OCI-LY1 (cell line): ENCODE measurements around the gene PIP5K1C.

Experiments
- H2AFZ ChIP-seq: fragments of 200-600 bp; sonication (generic), shearing (Covaris generic); 2 replicates; pipeline ENCODE4 v1.6.0; 2014; ENCODE audit warnings: antibody characterized with exemption, mild to moderate bottlenecking, low read length
- H3F3A ChIP-seq: fragments of 200-600 bp; sonication (generic), shearing (Covaris generic); 2 replicates; pipeline ENCODE4 v1.6.0; 2014; ENCODE audit warnings: mild to moderate bottlenecking, antibody characterized with exemption, low read length, moderate library complexity; ENCODE audit not compliant: insufficient read depth
- H3K27ac ChIP-seq: fragments of 200-600 bp; sonication (generic); 2 replicates; pipeline ENCODE4 v1.5.1; 2014; ENCODE audit warnings: low read length, mixed run types, mild to moderate bottlenecking, low read depth; ENCODE audit not compliant: poor library complexity, severe bottlenecking
- H3K27me3 ChIP-seq: fragments of 200-600 bp; sonication (generic); 2 replicates; pipeline ENCODE4 v1.6.0; 2014; ENCODE audit warnings: antibody characterized with exemption, mild to moderate bottlenecking, low read length, moderate library complexity; ENCODE audit not compliant: insufficient read depth
- H3K36me3 ChIP-seq: fragments of 200-600 bp; sonication (generic); 2 replicates; pipeline ENCODE4 v1.6.1; 2014; ENCODE audit warnings: mild to moderate bottlenecking, antibody characterized with exemption, low read length, moderate library complexity, mixed read lengths; ENCODE audit not compliant: insufficient read depth
- H3K4me1 ChIP-seq: fragments of 200-600 bp; sonication (generic); 2 replicates; pipeline ENCODE4 v1.5.1; 2014; ENCODE audit warnings: mild to moderate bottlenecking, low read length, moderate library complexity; ENCODE audit not compliant: insufficient read depth, severe bottlenecking
- H3K4me2 ChIP-seq: fragments of 200-600 bp; sonication (generic), shearing (Covaris generic); 2 replicates; pipeline ENCODE4 v1.6.1; 2014; ENCODE audit warnings: low read length
- H3K4me3 ChIP-seq: fragments of 200-600 bp; sonication (generic); 2 replicates; pipeline ENCODE4 v1.5.1; 2014; ENCODE audit warnings: low read length, low read depth, mild to moderate bottlenecking, mixed read lengths; ENCODE audit not compliant: poor library complexity, severe bottlenecking
- H3K79me2 ChIP-seq: fragments of 200-600 bp; shearing (Covaris generic); 2 replicates; pipeline ENCODE4 v1.6.1; 2016; ENCODE audit warnings: mixed run types, low read length, mixed read lengths; ENCODE audit not compliant: insufficient read depth
- H3K9ac ChIP-seq: fragments of 200-600 bp; sonication (generic), shearing (Covaris generic); 2 replicates; pipeline ENCODE4 v1.6.1; 2014; ENCODE audit warnings: mild to moderate bottlenecking, low read length, mixed read lengths
- H3K9me2 ChIP-seq: fragments of 200-600 bp; sonication (generic), shearing (Covaris generic); 2 replicates; pipeline ENCODE4 v1.6.1; 2014; ENCODE audit warnings: low read depth, mild to moderate bottlenecking, low read length, mixed read lengths
- H3K9me3 ChIP-seq: fragments of 200-600 bp; shearing (Covaris generic); 2 replicates; pipeline ENCODE4 v1.6.1; 2014; ENCODE audit warnings: low read length, mixed read lengths
- H4K20me1 ChIP-seq: fragments of 200-600 bp; sonication (generic), shearing (Covaris generic); 2 replicates; pipeline ENCODE4 v1.6.0; 2016; ENCODE audit warnings: mild to moderate bottlenecking, low read length; ENCODE audit not compliant: insufficient read depth
- EZH2 ChIP-seq: fragments of 200-600 bp; sonication (generic), shearing (Covaris generic); IDR thresholded peaks from 2 replicates; pipeline ENCODE4 v1.8.0; 2017; ENCODE audit warnings: borderline replicate concordance, mixed run types, mild to moderate bottlenecking, antibody characterized with exemption, low read length, moderate library complexity, mixed read lengths
- TF ChIP-seq, protein P1 (sequence below): fragments of 200-600 bp; sonication (generic), shearing (Covaris generic); IDR thresholded peaks from 2 replicates; pipeline ENCODE4 v1.5.1; 2017; ENCODE audit warnings: mild to moderate bottlenecking, antibody characterized with exemption, low read length, moderate library complexity, mixed read lengths

PIP5K1C gene

DNA sequence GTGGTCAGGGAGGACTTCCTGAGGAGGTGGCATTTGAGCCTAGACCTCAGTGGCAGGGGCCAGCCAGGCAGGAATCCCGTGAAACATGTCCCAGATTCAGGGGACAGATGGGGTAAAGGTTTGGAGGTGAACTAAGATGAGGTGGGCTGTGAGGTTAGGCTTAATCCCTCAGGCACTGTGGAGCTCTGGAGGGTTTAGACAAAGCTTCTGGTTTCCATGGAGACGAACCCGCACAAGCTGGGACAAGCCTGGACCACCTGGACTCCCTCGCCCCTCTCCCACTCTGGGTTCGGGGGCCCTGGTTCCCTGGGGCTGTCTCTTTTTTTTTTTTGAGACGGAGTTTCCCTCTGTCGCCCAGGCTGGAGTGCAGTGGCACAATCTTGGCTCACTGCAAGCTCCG is 23.6 kb upstream of the PIP5K1C start:
- Histone ChIP-seq H3K4me3 (no peak overlapping the region), H3K9me3 (no peaks in the 10 kb centered on the region), H3K27ac (no peak overlapping the region)

DNA sequence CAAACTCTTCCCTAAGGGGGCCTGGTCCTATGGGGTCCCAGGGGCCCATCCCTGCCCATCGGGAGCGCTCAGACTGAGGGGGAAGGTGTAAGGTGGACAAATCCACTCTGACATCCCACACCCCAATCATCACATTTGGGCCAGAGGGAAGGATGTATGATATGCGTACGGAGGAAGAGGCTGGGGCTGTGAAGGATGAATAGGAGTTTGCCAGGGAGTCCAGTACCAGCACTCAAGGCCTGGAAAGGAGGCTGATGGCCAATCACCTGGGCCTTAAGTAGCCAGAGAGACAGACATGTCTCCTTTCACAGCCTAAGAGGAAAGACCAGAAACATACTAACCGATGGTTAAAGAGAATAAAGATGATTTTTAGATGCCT is 22.8 kb upstream of the PIP5K1C start:
- Histone ChIP-seq H3K36me3 (no peaks in the 10 kb centered on the region), H4K20me1 (no peaks in the 10 kb centered on the region), H3K9ac (no peak overlapping the region), H3K79me2 (no peaks in the 10 kb centered on the region), H2AFZ (no peak overlapping the region), H3K9me3 (no peaks in the 10 kb centered on the region), H3K27me3 (peaks cover 4% of the 10 kb centered on the region; the same call in 1 of the 2 replicates), H3F3A (no peaks in the 10 kb centered on the region), H3K27ac (no peak overlapping the region), H3K4me1 (peaks cover 3% of the 10 kb centered on the region), H3K4me3 (no peak overlapping the region), H3K4me2 (no peak overlapping the region), H3K9me2 (no peaks in the 10 kb centered on the region)
- no peak for TF ChIP-seq EZH2
- TF ChIP-seq, protein P1, sequence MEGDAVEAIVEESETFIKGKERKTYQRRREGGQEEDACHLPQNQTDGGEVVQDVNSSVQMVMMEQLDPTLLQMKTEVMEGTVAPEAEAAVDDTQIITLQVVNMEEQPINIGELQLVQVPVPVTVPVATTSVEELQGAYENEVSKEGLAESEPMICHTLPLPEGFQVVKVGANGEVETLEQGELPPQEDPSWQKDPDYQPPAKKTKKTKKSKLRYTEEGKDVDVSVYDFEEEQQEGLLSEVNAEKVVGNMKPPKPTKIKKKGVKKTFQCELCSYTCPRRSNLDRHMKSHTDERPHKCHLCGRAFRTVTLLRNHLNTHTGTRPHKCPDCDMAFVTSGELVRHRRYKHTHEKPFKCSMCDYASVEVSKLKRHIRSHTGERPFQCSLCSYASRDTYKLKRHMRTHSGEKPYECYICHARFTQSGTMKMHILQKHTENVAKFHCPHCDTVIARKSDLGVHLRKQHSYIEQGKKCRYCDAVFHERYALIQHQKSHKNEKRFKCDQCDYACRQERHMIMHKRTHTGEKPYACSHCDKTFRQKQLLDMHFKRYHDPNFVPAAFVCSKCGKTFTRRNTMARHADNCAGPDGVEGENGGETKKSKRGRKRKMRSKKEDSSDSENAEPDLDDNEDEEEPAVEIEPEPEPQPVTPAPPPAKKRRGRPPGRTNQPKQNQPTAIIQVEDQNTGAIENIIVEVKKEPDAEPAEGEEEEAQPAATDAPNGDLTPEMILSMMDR = no peak

More for the DNA sequence above, 23.6 kb upstream of the PIP5K1C start:
- Histone ChIP-seq H3K27me3 (peaks cover 4% of the 10 kb centered on the region; the same call in 1 of the 2 replicates), H2AFZ (no peak overlapping the region), H3K9ac (no peak overlapping the region), H3K79me2 (no peaks in the 10 kb centered on the region), H3K9me2 (no peaks in the 10 kb centered on the region), H4K20me1 (no peaks in the 10 kb centered on the region), H3F3A (no peaks in the 10 kb centered on the region), H3K4me2 (no peak overlapping the region), H3K36me3 (no peaks in the 10 kb centered on the region), H3K4me1 (peaks cover 3% of the 10 kb centered on the region)
- TF ChIP-seq, protein P1 = no peak
- no peak for TF ChIP-seq EZH2

DNA sequence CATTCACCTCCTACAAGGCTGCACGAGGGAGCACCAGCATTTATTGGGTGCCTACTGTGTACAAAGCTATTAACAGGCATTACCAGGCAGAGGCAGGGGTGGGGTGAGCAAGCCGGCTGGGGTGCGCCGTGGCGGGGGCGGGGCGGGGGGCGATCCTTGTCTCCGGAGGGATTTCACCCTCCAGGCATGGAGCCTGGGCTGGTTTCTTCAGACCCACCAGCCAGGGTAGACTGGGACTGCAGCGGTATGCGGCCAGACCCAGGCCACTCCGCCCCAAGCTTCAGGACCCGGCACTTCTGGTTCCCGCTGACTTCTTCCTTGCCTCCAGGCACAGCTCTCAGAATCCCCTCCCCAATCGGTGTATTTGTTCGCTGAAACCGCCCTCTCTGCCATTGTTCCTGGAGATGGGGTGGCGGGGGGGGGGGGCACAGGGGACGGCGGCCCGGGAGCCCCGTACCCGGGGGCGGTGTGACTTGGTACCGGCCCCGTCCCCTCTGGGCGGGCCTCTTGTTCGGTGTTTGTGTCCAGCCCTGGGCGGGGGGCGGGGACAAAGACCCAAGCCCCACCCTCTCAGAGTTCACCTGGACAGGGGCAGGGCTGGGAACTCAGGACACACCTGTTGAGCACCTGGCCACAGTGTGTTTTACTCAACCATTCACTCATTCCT is 22.3 kb upstream of the PIP5K1C start:
- Histone ChIP-seq H3K36me3 (no peaks in the 10 kb centered on the region), H3K4me3 (no peak overlapping the region), H4K20me1 (no peaks in the 10 kb centered on the region), H2AFZ (no peak overlapping the region), H3K9ac (no peak overlapping the region), H3K4me2 (no peak overlapping the region), H3K9me3 (no peaks in the 10 kb centered on the region), H3K27me3 (peaks cover 4% of the 10 kb centered on the region; the same call in 1 of the 2 replicates), H3K4me1 (peaks cover 3% of the 10 kb centered on the region), H3K79me2 (no peaks in the 10 kb centered on the region), H3K27ac (no peak overlapping the region), H3F3A (no peaks in the 10 kb centered on the region), H3K9me2 (no peaks in the 10 kb centered on the region)
- TF ChIP-seq, protein P1 = no peak
- no peak for TF ChIP-seq EZH2
